ENCODE measurements around the gene PLA2G4E.

DNA sequence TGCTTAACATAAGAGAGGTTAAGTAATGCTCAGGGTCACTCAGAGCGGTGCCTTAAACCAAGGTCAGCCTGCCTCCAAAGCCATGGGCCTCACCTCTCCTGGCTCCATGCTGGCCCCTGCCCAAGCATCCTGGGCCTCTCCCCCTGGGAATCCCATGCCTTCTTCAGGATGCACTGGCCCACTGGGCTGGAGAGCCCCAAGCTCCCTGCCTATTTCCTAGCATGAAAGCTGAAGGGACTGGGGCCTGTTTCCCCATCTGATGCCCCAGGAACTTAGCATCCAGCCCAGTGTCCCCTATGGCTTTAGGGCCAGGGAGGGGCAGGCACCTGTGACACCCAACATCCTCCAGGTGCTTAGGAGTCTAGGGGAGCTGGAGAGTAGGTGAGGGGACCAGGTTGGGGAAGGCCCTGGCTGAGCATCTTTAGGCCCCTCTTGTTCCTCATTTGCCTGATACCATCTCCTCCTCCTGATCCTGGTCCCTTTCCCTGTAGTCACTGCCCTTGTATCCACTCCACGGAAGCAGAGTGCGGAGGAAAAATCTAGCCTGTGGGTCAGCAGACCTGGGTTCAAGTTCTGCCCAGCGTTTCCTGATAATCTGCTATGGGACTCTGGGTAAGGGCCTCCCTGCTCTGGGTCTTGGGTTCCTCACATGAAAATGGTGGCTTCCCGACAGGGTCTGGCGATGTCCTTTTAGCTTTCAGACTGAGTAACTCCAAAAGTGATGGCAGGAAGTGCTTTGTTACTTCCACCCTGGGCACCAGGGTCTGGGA lies 77.1 kb downstream of the PLA2G4E start:
- TF ChIP-seq POLR2AphosphoS5 (IDR thresholded peaks at IDR 0.05), result no peak
- TF ChIP-seq POLR2A (IDR thresholded peaks at IDR 0.05), result no peak
- TF ChIP-seq, protein P1, sequence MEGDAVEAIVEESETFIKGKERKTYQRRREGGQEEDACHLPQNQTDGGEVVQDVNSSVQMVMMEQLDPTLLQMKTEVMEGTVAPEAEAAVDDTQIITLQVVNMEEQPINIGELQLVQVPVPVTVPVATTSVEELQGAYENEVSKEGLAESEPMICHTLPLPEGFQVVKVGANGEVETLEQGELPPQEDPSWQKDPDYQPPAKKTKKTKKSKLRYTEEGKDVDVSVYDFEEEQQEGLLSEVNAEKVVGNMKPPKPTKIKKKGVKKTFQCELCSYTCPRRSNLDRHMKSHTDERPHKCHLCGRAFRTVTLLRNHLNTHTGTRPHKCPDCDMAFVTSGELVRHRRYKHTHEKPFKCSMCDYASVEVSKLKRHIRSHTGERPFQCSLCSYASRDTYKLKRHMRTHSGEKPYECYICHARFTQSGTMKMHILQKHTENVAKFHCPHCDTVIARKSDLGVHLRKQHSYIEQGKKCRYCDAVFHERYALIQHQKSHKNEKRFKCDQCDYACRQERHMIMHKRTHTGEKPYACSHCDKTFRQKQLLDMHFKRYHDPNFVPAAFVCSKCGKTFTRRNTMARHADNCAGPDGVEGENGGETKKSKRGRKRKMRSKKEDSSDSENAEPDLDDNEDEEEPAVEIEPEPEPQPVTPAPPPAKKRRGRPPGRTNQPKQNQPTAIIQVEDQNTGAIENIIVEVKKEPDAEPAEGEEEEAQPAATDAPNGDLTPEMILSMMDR (IDR thresholded peaks at IDR 0.05), result no peak
- TF ChIP-seq EP300 (IDR thresholded peaks at IDR 0.05), result no peak
